ENCODE measurements around the gene PNCK. TPM values are rescaled to one million over a fixed set of nuclear protein-coding genes. Genes with fewer than 3 reads are reported as not detected.

The PNCK gene
- total and polyA plus RNA-seq, 2 of the 13 experiments (the other 11 are each of a cell fraction or from before 2014, with no cell fraction given): 33.1 TPM; not detected in 1

GRCh38 chrX:153626863-153627674 is 46.5 kb downstream of the PNCK start (continued):
- TF ChIP-seq, protein P1, sequence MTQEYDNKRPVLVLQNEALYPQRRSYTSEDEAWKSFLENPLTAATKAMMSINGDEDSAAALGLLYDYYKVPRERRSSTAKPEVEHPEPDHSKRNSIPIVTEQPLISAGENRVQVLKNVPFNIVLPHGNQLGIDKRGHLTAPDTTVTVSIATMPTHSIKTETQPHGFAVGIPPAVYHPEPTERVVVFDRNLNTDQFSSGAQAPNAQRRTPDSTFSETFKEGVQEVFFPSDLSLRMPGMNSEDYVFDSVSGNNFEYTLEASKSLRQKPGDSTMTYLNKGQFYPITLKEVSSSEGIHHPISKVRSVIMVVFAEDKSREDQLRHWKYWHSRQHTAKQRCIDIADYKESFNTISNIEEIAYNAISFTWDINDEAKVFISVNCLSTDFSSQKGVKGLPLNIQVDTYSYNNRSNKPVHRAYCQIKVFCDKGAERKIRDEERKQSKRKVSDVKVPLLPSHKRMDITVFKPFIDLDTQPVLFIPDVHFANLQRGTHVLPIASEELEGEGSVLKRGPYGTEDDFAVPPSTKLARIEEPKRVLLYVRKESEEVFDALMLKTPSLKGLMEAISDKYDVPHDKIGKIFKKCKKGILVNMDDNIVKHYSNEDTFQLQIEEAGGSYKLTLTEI (CRISPR knock-in tag; conservative IDR thresholded peaks at IDR 0.05): no peak
- no peak for TF ChIP-seq ZIK1 (CRISPR knock-in tag; IDR thresholded peaks at IDR 0.05; ENCODE audit: borderline replicate concordance, low read depth)
- TF ChIP-seq SNAI1 (CRISPR knock-in tag; IDR thresholded peaks at IDR 0.05; ENCODE audit: borderline replicate concordance): no peak
- TF ChIP-seq ZNF781 (CRISPR knock-in tag; IDR thresholded peaks at IDR 0.05; ENCODE audit: borderline replicate concordance, not compliant biosample characterization): no peak
- peak; percentile 4; the same call in 1 of the 2 replicates for TF ChIP-seq POLR2G (IDR thresholded peaks at IDR 0.05; ENCODE audit: low read depth, low read length)
- TF ChIP-seq, protein P2, sequence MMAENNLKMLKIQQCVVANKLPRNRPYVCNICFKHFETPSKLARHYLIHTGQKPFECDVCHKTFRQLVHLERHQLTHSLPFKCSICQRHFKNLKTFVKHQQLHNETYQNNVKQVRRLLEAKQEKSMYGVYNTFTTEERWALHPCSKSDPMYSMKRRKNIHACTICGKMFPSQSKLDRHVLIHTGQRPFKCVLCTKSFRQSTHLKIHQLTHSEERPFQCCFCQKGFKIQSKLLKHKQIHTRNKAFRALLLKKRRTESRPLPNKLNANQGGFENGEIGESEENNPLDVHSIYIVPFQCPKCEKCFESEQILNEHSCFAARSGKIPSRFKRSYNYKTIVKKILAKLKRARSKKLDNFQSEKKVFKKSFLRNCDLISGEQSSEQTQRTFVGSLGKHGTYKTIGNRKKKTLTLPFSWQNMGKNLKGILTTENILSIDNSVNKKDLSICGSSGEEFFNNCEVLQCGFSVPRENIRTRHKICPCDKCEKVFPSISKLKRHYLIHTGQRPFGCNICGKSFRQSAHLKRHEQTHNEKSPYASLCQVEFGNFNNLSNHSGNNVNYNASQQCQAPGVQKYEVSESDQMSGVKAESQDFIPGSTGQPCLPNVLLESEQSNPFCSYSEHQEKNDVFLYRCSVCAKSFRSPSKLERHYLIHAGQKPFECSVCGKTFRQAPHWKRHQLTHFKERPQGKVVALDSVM (CRISPR knock-in tag; IDR thresholded peaks at IDR 0.05): peak; percentile 42
- no peak for TF ChIP-seq ZNF33A (CRISPR knock-in tag; IDR thresholded peaks at IDR 0.05; ENCODE audit: borderline replicate concordance)
- no peak for TF ChIP-seq ZNF335 (CRISPR knock-in tag; IDR thresholded peaks at IDR 0.05)
- no peak for TF ChIP-seq ZNF567 (CRISPR knock-in tag; IDR thresholded peaks at IDR 0.05; ENCODE audit: borderline replicate concordance)
- TF ChIP-seq SCMH1 (CRISPR knock-in tag; IDR thresholded peaks at IDR 0.05; ENCODE audit: borderline replicate concordance): no peak
- no peak for TF ChIP-seq IRX3 (CRISPR knock-in tag; IDR thresholded peaks at IDR 0.05; ENCODE audit: borderline replicate concordance, low read depth)
- no peak for TF ChIP-seq ELF4 (CRISPR knock-in tag; IDR thresholded peaks at IDR 0.05; ENCODE audit: borderline replicate concordance)
- no peak for TF ChIP-seq MAF1 (CRISPR knock-in tag; IDR thresholded peaks at IDR 0.05; ENCODE audit: borderline replicate concordance)
- no peak for TF ChIP-seq U2AF2 (IDR thresholded peaks at IDR 0.05; ENCODE audit: low read depth, low read length)
- TF ChIP-seq TCF7L2 (IDR thresholded peaks at IDR 0.05; ENCODE audit: low read depth, low read length): no peak
- no peak for TF ChIP-seq ZEB1 (IDR thresholded peaks at IDR 0.05; ENCODE audit: insufficient replicate concordance, low read depth)
- TF ChIP-seq RNF2 (conservative IDR thresholded peaks at IDR 0.05; ENCODE audit: low read depth): no peak
- TF ChIP-seq TOPORS (CRISPR knock-in tag; IDR thresholded peaks at IDR 0.05): no peak
- no peak for TF ChIP-seq HOXA5 (CRISPR knock-in tag; IDR thresholded peaks at IDR 0.05)
- 0 out of 2 replicates have a peak, but pooled peaks have one; percentile 3 for TF ChIP-seq CSRNP1 (CRISPR knock-in tag; IDR thresholded peaks at IDR 0.05)
- TF ChIP-seq PHB2 (IDR thresholded peaks at IDR 0.05; ENCODE audit: partially characterized antibody): no peak

All from HepG2 (cell line).